Peyer's patch (tissue), 4 donors: ENCODE data around the gene ARPC1A.

Source experiments
- POLR2A ChIP-seq, 2 donors: fragments of 450-650 bp; IDR thresholded peaks; one replicate each; pipeline ENCODE4 v1.5.1; 2017; ENCODE audit warnings: antibody characterized with exemption in 2 of 2, mild to moderate bottlenecking in 2 of 2, moderate library complexity in 2 of 2
- TF ChIP-seq, protein P1 (sequence below), 6 experiments: fragments of 450-650 bp in 4 of 6; fragments of 200-600 bp in 2 of 6; sonication (generic) in 1 of 6; IDR thresholded peaks; one replicate each; pipeline ENCODE4 v1.5.1; 2017 to 2019; ENCODE audit warnings: antibody characterized with exemption in 6 of 6, mild to moderate bottlenecking in 3 of 6, moderate library complexity in 1 of 6

DNA sequence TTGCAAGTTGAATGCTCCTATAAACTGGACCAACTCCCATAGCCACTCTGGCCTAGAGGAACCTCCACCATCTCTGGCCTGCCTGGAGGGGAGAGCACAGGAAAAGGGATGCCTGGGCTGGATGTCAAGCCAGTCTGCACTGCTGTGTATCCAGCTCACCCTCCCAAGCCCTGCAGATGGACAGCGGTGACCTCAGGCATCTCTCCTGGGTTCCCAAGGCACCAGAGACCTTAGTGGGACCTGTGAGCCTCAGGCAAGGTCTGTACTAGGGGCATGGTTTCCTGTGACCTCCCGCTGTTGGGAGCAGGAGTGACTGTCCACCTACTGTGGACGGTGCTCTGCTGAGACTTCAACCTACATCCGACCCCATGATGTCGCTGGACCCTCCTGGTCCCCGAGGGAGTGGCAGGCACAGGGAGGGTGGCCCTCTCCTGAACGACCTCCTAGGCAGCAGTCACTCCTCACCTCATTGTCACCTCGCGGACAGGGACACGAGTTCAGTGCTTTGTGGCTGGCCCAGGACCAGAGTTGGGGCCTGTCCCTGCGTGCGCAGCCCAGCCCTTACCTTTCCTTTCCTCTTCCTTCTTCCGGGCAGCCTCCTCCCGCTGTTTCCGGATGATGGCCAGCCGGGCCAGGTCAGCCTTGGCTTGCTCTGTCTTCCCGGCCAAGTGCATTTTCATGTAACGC is 71.7 kb downstream of the ARPC1A start:
- TF ChIP-seq, protein P1, sequence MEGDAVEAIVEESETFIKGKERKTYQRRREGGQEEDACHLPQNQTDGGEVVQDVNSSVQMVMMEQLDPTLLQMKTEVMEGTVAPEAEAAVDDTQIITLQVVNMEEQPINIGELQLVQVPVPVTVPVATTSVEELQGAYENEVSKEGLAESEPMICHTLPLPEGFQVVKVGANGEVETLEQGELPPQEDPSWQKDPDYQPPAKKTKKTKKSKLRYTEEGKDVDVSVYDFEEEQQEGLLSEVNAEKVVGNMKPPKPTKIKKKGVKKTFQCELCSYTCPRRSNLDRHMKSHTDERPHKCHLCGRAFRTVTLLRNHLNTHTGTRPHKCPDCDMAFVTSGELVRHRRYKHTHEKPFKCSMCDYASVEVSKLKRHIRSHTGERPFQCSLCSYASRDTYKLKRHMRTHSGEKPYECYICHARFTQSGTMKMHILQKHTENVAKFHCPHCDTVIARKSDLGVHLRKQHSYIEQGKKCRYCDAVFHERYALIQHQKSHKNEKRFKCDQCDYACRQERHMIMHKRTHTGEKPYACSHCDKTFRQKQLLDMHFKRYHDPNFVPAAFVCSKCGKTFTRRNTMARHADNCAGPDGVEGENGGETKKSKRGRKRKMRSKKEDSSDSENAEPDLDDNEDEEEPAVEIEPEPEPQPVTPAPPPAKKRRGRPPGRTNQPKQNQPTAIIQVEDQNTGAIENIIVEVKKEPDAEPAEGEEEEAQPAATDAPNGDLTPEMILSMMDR (IDR thresholded peaks at IDR 0.05), result no peak
- no peak for TF ChIP-seq POLR2A (IDR thresholded peaks at IDR 0.05)
